Measurements from ENCODE around the gene GRPEL1. TPM values are rescaled to one million over a fixed set of nuclear protein-coding genes. Genes with fewer than 3 reads are reported as not detected.

GRPEL1 gene
- total and polyA plus RNA-seq, 2 experiments from 2014 or later = 27.4 to 112 TPM

- ATAC-seq (no peak), DNase-seq (ENCODE audit: low spot score) (no peak)
- Mint-ChIP-seq H3K27me3 (ENCODE audit: insufficient read depth, low read depth, poor library complexity) (peaks cover 2% of the 10 kb centered on the region), H3K36me3 (ENCODE audit: low read depth) (peaks cover 60% of the 10 kb centered on the region), H3K9me3 (no peaks in the 10 kb centered on the region), H3K27ac (no peak overlapping the region), H3K4me1 (peaks cover 2% of the 10 kb centered on the region; the same call in 2 of the 3 replicates), H3K4me3 (no peak overlapping the region)
- no peak overlapping the region for H3K4me3 ChIP-seq
- H3K36me3 ChIP-seq (ENCODE audit: insufficient read depth) = peaks cover 34% of the 10 kb centered on the region
- peaks cover 27% of the 10 kb centered on the region for H3K79me2 ChIP-seq (replicated peaks; ENCODE audit: insufficient read depth)
- H3F3A ChIP-seq (replicated peaks; ENCODE audit: low read depth) = peaks cover 9% of the 10 kb centered on the region; the same call in 1 of the 2 replicates
- no peaks in the 10 kb centered on the region for H3K27me3 ChIP-seq (ENCODE audit: insufficient read depth)
- no peak overlapping the region for H2AFZ ChIP-seq
- no peak overlapping the region for H3K27ac ChIP-seq (ENCODE audit: low read depth)
- TF ChIP-seq NANOG (IDR thresholded peaks at IDR 0.05; ENCODE audit: borderline replicate concordance) = no peak
- TF ChIP-seq EZH2 (IDR thresholded peaks at IDR 0.05; ENCODE audit: low read depth, unreplicated experiment) = no peak
- no peak for TF ChIP-seq ZNF114 (CRISPR knock-in tag; IDR thresholded peaks at IDR 0.05)
- TF ChIP-seq, protein P1, sequence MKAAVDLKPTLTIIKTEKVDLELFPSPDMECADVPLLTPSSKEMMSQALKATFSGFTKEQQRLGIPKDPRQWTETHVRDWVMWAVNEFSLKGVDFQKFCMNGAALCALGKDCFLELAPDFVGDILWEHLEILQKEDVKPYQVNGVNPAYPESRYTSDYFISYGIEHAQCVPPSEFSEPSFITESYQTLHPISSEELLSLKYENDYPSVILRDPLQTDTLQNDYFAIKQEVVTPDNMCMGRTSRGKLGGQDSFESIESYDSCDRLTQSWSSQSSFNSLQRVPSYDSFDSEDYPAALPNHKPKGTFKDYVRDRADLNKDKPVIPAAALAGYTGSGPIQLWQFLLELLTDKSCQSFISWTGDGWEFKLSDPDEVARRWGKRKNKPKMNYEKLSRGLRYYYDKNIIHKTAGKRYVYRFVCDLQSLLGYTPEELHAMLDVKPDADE (IDR thresholded peaks at IDR 0.05) = no peak
- TF ChIP-seq ZNF331 (CRISPR knock-in tag; IDR thresholded peaks at IDR 0.05; ENCODE audit: low read depth) = no peak
- TF ChIP-seq REST (IDR thresholded peaks at IDR 0.05; ENCODE audit: unreplicated experiment) = no peak
- TF ChIP-seq ZNF462 (CRISPR knock-in tag; IDR thresholded peaks at IDR 0.05) = no peak
- no peak for TF ChIP-seq POLR2AphosphoS5 (IDR thresholded peaks at IDR 0.05; ENCODE audit: low read depth)
- TF ChIP-seq CREB1 (CRISPR knock-in tag; IDR thresholded peaks at IDR 0.05; ENCODE audit: low read depth) = no peak
- TF ChIP-seq STAT1 (IDR thresholded peaks at IDR 0.05; ENCODE audit: unreplicated experiment) = no peak
- TF ChIP-seq, protein P2, sequence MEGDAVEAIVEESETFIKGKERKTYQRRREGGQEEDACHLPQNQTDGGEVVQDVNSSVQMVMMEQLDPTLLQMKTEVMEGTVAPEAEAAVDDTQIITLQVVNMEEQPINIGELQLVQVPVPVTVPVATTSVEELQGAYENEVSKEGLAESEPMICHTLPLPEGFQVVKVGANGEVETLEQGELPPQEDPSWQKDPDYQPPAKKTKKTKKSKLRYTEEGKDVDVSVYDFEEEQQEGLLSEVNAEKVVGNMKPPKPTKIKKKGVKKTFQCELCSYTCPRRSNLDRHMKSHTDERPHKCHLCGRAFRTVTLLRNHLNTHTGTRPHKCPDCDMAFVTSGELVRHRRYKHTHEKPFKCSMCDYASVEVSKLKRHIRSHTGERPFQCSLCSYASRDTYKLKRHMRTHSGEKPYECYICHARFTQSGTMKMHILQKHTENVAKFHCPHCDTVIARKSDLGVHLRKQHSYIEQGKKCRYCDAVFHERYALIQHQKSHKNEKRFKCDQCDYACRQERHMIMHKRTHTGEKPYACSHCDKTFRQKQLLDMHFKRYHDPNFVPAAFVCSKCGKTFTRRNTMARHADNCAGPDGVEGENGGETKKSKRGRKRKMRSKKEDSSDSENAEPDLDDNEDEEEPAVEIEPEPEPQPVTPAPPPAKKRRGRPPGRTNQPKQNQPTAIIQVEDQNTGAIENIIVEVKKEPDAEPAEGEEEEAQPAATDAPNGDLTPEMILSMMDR (conservative IDR thresholded peaks at IDR 0.05; ENCODE audit: low read depth in 2 of 2) = no peak
- TF ChIP-seq EZH2phosphoT487 (IDR thresholded peaks at IDR 0.05; ENCODE audit: unreplicated experiment) = no peak
- no peak for TF ChIP-seq JUNB (IDR thresholded peaks at IDR 0.05; ENCODE audit: unreplicated experiment)
- H4K20me1 ChIP-seq (replicated peaks; ENCODE audit: insufficient read depth) = peaks cover 42% of the 10 kb centered on the region
- H3K4me2 ChIP-seq = no peak overlapping the region
- no peaks in the 10 kb centered on the region for H3K9me2 ChIP-seq (ENCODE audit: insufficient read depth)
- no peaks in the 10 kb centered on the region for H3K4me1 ChIP-seq (ENCODE audit: insufficient read depth)
These were observed 7.3 kb downstream of the GRPEL1 start for GRCh38 chr4:7060346-7061150.
